PFSK-1 (cell line): ENCODE measurements around the gene NRIP1.

ENCODE experiments used
- POLR2AphosphoS5 ChIP-seq: IDR thresholded peaks from 2 replicates; pipeline ENCODE4 v1.6.1; 2012; ENCODE audit warnings: low read depth, mild to moderate bottlenecking, control low read depth, low read length, moderate library complexity
- TAF1 ChIP-seq: IDR thresholded peaks from 2 replicates; pipeline ENCODE4 v1.6.1; 2012; ENCODE audit warnings: low read length, control low read depth, borderline replicate concordance; ENCODE audit not compliant: insufficient read depth
- TF ChIP-seq, protein P1 (sequence below), 2 experiments: IDR thresholded peaks; 2 replicates each; pipeline versions ENCODE4 v1.6.1 to v1.8.0; 2011 to 2012; ENCODE audit warnings: low read depth in 2 of 2, low read length in 2 of 2, control low read depth in 1 of 2, inconsistent platforms in 1 of 2, mild to moderate bottlenecking in 1 of 2, moderate library complexity in 1 of 2; ENCODE audit not compliant: insufficient read depth in 1 of 2

DNA sequence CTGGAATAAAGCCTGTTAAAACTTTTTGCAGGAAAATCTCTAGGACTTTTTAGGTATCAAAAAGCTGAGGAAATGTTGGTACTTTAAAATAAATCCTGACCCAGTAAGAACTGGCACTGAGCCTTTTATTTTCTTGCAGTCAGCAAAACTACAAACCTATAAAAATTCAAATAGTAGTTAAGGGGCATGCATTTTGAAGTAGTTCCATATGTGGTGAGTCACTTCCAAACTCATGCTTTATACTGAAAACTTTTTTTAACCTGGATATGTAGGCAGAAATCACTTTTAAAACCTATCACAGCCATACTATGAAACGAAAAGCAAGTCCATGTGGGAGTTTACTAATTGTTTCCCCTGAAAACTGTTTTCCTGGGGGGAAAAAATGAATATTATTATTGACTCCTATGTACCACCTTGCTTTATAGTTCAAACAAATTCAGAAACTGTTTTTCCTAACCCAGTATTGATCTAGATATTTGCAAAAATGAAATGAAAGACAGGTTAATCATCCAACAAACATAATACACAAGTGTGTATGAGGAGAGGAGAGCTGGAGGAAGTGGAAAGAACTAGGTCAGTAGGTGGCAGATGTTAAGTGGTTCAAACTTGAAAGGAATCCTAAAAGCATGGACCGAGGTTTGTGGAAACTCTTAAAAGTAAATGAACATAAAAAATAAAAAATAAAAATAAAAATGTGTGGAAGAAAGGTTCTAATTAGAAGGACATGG, 30.5 kb downstream of the NRIP1 start:
- no peak for TF ChIP-seq POLR2AphosphoS5
- TF ChIP-seq TAF1 = no peak
- TF ChIP-seq, protein P1, sequence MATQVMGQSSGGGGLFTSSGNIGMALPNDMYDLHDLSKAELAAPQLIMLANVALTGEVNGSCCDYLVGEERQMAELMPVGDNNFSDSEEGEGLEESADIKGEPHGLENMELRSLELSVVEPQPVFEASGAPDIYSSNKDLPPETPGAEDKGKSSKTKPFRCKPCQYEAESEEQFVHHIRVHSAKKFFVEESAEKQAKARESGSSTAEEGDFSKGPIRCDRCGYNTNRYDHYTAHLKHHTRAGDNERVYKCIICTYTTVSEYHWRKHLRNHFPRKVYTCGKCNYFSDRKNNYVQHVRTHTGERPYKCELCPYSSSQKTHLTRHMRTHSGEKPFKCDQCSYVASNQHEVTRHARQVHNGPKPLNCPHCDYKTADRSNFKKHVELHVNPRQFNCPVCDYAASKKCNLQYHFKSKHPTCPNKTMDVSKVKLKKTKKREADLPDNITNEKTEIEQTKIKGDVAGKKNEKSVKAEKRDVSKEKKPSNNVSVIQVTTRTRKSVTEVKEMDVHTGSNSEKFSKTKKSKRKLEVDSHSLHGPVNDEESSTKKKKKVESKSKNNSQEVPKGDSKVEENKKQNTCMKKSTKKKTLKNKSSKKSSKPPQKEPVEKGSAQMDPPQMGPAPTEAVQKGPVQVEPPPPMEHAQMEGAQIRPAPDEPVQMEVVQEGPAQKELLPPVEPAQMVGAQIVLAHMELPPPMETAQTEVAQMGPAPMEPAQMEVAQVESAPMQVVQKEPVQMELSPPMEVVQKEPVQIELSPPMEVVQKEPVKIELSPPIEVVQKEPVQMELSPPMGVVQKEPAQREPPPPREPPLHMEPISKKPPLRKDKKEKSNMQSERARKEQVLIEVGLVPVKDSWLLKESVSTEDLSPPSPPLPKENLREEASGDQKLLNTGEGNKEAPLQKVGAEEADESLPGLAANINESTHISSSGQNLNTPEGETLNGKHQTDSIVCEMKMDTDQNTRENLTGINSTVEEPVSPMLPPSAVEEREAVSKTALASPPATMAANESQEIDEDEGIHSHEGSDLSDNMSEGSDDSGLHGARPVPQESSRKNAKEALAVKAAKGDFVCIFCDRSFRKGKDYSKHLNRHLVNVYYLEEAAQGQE (IDR thresholded peaks at IDR 0.05; ENCODE audit: insufficient read depth in 1 of 2, low read depth in 2 of 2, low read length in 2 of 2) = no peak
